MV-4-11 (cell line): ENCODE measurements around the gene NKAIN2.
A peak's percentile ranks its signal among the peaks of the same experiment; 100 is the strongest.

Source experiments
- DNase-seq: peaks from one replicate; lab custom pipeline; 2025; lab: John Stamatoyannopoulos, UW

Gene NKAIN2

GRCh38 chr6:123803504-123804013 lies at the start of gene NKAIN2:
TSS of gene NKAIN2 (plus strand) at chr6:123803865.
- DNase-seq = no peak

- DNase-seq = no peak
These were observed 44.2 kb upstream of the NKAIN2 start for GRCh38 chr6:123759472-123759871.

GRCh38 chr6:123763904-123764303 lies 39.8 kb upstream of the NKAIN2 start:
- no peak for DNase-seq

- no peak for DNase-seq
These were observed 38.9 kb upstream of the NKAIN2 start for GRCh38 chr6:123764722-123765121.

DNA sequence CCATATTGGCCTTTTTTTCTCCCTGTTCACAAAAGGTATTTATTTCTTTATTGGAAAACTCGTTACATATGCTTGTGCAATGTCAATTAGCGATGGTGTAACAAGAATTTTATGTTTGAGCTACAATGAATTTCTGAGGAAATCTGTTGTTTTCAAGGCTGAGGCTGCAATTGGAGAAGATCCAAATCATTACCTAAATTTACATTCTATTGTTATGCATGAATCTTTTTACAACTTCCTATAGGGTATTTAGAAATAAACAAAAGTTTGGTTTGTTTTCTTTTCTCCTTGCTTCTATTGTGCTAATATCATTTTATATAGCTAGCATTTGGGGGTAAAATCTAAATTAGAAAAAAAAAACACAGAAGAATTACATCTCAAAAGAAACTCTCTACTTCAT lies 34.7 kb upstream of the NKAIN2 start:
- DNase-seq = no peak

DNA sequence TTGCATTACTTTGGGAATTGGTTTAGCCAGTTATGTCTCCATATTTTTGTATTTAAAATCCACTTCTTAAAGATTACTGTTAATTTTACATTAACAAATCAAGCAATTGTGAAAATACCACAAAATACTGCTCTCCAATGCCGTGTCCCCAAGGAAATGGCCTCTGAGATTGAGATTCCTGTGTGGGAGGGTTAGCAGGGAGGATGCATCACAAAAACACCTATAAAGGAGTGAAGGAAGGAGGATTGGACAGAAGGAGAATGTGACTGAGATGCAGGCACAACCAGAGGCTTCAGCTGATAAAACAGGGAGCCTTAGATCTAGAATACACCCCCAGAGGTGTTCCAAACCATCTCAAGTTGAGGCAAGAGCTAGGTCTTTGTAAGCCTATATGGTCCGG lies 34.2 kb upstream of the NKAIN2 start:
- no peak for DNase-seq

GRCh38 chr6:123770247-123770949 lies 33.3 kb upstream of the NKAIN2 start:
- DNase-seq = no peak

- no peak for DNase-seq
These were observed 32.5 kb upstream of the NKAIN2 start for GRCh38 chr6:123771126-123771525.

DNA sequence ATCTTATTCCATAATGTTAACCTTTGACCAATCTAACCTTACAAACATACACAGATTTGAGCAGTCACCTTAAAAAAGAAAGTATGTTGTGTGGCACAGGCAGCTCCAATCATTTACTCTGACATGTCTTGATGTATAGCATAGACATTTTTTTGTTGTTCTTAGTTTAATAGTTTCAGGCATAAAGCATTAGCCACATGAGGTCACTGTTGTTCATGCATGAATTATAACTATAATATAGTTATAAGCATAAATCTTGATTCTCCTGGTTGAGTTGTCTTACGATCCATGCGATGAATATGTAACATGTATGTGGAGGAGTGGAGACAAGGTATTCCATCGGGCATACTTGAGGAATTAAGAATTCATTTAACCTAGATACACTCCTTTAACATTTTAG lies 26.1 kb upstream of the NKAIN2 start:
- DNase-seq = no peak

GRCh38 chr6:123780021-123780420 lies 23.6 kb upstream of the NKAIN2 start:
- DNase-seq = no peak

GRCh38 chr6:123784330-123784729 lies 19.3 kb upstream of the NKAIN2 start:
- DNase-seq = no peak

GRCh38 chr6:123785039-123785438 lies 18.6 kb upstream of the NKAIN2 start:
- DNase-seq = no peak

GRCh38 chr6:123788319-123788718 lies 15.3 kb upstream of the NKAIN2 start:
- no peak for DNase-seq

GRCh38 chr6:123794190-123794589 lies 9.5 kb upstream of the NKAIN2 start:
- no peak for DNase-seq

DNA sequence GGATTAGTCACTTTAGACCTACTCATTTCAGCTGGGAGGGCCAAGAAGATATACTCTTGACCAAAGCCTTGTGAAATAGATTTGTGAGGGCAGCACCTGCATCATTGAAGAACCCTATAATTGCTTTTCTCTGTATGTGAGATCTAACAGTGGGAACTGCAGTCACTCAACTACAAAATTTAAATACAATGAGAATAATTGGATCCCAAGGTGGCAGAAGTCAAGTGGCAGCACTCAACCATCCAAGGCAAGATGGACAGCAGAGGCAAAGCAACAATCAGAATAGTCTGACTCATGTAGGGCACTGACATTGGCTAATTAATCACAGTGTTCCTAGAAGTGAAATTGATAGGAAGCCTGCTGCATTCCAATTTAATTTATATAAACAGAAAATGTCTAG lies 8.9 kb upstream of the NKAIN2 start:
- DNase-seq = no peak

DNA sequence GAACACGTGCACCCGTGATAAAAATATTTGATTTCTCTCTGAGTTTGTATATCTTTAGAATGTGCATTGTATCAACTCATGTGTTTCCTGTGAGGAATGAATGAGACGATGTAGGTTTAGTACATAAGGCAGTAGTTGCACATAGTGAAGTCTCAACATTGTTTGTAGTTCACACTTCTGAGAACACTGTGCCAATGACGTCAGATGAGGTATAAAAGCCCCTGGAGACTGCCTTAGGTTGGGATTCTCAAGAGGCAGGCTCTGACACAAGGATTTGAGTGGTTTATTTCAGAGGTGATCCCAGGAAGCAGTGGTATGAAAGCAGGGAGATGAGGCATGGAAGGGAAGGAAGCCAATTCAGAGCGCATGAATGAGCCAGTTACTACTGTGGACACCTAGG lies 2.6 kb upstream of the NKAIN2 start:
- no peak for DNase-seq

GRCh38 chr6:123802351-123802696 lies 1.3 kb upstream of the NKAIN2 start:
- DNase-seq = no peak

DNA sequence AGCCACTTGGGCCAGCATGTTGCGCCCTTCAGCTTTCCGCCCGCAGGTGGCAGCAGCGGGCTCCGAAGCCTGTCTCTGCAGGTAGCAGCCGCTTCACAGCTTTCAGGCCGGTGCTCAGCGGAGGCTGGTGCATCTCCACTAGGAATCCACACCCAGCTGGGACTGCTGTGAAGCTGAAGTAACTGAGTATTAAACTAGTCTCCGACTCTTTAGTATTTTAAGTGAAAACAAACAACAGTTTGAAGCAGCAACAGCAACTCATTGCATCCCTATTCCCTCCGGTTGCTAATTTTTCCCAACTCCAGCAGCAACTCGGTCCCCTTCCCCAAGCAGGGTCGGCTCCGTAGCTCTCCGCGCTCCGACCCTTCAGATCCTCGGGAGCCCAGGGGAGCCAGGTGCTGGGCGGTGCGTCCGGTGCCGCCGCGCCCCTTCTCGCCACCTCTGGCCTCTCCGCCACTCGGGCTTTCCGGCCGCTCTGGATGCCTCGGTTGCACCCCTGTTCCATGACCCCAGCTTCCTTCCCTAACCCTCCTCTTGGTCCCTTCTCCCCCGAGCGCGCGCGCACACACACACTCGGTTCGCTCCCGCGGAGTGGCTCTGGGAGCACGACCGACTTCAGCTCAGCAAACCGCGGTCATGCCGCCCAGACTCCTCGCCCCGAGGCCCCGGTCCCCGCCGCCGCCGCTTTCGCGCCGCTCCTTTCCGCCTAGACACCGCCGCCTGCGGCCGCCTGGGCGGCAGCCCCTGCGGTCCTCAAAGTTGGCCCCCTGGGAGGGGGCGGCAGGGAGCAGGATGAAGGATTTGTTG lies 765 bp upstream of the NKAIN2 start:
- DNase-seq = peak; percentile 11

DNA sequence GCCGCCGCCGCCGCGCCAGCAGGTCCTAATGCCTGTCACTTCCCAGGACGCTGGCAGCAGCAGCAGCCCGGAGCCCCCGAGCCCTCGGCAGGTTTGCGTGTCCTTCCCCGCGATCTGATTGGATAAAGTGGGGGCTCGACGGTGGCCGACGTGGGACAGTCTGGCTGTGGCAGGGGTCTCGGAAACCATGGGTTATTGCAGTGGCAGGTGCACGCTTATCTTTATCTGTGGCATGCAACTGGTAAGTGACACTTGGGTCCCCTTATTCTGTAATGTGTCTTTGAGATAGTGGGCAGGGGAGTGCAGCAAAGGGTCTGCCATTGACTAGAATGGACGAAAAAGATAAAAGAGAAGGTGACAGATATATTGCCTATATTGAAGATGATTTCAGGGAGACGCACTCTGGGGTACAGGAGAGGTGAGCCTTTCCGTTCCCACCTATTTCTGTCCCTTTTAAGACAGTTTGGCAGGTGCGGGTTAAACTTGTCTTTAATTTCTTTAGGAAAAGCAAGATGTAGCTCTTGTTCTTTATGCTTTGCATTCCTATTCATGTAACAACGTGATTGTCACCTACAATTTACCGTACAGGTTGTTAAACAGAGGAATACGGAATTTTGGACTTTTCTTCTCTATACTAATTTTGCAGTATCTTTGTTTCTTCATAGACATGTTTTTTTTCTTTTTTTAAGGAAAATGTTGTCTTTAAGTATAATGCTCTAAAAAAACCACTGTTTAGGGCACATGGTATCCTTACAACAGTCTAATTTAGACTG lies 535 bp downstream of the NKAIN2 start:
- no peak for DNase-seq

DNA sequence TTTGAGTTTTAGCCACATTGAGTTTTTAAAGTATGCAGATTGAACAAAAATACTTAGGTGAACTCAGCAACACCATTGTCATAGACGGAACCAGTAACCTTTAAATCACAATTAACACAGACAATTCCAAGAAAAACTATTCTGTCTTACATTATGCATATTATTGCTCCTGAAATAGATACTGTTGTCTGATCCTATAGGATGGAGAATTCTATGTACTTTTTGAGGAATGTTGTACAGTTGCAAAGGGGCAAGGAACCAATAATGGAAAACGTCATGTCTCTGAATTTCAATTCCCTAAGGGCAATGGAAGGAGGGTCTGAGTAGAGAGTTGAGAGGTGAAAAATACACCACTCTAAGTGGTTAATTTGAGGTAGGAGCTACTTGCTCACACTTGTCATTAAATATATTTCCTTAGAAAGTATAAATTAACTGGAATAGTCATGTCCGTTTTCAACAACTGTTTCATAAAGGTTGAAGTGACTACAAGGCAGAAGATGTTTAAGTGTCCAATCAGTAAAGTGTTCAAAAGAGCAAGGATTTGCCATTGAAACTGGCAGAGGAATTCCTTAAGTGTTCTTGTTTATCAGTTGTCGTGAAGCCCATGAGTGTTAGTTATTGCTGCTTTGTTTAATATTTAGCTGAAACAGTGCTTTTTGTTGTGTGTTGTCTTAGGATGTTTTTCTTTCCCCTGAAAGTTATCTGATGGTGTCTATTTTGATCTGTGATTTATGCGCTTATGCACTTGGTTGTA lies 1.3 kb downstream of the NKAIN2 start:
- no peak for DNase-seq

DNA sequence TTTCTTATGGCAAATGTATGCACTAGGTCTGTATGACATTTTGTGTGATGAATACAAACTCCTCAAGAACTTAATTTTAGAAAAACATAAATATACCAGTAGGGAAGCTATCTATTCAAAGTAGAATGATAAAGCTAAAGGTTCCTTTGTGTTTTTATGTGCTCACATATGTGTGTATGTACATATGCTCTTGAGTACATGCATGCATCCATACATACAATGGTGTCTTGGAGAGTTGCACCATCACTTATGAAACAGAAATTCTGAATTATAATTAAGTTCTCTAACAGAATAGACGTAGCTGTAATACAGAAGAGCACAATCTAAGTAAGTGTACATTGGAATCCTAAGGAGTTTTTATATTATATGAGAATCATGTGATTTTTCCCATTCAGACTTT lies 2.3 kb downstream of the NKAIN2 start:
- no peak for DNase-seq

GRCh38 chr6:123806561-123806960 lies 2.9 kb downstream of the NKAIN2 start:
- DNase-seq = no peak
